Stimulated activated naive CD4-positive, alpha-beta T cell treated with Interleukin-2 at 50 U/mL for 16 hours (primary cell): ENCODE measurements around the gene DYNC2LI1.

Source experiments
- DNase-seq: peaks from one replicate; lab custom pipeline; 2025; lab: John Stamatoyannopoulos, UW

The DYNC2LI1 gene

DNA sequence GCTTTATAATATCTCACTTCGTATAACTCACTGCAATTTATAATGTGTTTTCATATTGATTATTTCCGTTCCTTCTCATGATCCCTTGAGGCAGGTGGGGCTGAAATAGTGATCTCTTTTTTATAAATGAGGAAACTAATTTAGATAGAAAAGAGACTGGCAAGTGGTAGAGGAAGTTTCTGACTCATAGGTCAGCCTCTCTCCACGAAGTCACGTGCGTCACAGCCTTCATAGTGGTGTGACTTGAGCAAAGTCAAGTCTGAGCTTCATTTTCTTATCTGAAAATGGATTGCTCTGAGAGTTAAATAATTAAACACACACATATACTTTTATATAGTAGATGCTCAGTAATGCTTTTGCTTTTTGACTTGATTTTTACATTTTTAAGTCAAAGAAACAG lies 44.9 kb downstream of the DYNC2LI1 start:
- DNase-seq: no peak

DNA sequence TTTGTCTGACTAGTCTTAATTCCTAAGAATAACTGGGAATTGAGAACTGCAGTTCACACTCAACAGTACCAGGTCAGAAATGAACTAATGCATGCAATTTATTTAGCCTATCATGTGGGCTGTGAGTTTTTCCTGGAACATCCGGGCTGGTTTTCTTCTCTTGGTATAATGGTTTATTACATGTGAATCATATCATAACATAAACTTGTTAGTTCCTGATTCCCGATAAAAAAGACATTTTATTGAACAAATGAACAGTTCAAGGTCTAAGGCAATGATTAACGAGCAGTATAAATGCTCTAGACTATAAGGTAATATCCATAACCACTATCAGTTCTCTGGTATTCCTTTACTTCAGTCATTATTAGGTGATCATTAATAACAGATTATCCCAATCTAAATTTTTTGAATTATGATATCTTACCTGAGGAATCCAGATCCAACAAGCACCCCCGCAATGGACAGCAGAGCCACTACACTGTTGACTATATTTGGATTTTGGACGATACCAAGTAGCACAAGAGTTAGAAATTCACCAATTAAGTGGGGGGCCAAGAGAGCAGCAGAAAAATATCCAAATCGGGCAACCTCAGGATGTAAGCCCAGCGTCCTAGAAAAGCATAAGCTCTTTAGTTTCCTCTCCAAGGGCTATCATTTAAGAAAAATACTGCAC lies 45.8 kb downstream of the DYNC2LI1 start:
- no peak for DNase-seq

DNA sequence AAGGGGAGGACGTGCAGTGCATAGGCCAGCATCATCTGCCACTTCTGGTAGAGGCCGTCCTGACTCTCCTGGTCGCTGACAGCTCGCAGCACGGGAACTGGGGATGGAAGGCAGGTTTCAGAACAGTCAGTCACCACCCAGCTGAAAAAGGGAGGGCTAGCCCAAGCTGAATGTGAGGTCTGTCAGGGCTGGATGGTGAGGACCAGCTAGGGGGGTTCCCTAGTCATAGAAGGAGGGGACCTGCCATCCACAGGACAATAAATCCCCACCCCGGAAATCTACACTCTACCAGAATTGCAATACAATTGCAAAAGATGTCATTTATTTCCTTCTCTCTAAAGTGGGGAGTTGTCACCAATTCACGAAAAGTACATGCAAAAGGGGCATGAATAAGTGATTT lies 49.0 kb downstream of the DYNC2LI1 start:
- DNase-seq: no peak

DNA sequence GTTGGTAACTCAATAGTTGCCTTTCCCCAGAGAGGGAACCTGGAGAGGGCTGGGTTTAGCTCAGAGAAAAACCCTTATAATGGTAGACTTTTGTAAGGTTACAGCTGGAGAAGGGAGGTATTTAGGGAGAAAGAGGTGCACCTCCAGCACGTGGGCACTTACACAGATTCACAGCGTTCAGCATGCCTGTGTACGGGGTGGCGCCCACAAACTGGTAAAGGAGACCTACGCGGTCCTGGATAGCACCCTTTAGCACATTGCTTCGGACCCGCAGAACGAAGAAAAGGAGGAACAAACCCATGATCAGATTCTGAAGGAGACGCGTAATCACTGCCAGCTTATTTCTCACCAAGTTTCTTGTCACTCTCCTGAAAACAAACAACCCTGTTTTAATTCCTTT lies 49.9 kb downstream of the DYNC2LI1 start:
- DNase-seq: no peak

DNA sequence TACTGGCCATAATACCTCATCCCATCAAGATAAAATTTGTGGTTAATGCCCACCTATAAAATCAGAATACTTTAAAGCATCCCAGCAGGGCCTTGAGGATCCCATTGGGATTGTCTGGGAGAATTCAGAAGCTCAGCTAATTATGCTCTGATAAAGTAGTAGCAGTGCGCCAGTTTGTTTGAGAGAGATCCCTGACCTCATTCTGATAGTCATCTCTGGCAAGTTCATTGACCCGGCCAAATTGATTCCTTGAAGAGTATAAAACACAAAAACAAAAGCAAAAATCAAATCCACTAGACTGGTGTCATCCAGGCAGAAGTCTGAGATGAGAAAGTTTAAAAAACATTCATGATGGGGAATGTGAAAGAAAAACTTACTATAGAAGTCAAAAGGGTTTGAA lies 50.7 kb downstream of the DYNC2LI1 start:
- no peak for DNase-seq

DNA sequence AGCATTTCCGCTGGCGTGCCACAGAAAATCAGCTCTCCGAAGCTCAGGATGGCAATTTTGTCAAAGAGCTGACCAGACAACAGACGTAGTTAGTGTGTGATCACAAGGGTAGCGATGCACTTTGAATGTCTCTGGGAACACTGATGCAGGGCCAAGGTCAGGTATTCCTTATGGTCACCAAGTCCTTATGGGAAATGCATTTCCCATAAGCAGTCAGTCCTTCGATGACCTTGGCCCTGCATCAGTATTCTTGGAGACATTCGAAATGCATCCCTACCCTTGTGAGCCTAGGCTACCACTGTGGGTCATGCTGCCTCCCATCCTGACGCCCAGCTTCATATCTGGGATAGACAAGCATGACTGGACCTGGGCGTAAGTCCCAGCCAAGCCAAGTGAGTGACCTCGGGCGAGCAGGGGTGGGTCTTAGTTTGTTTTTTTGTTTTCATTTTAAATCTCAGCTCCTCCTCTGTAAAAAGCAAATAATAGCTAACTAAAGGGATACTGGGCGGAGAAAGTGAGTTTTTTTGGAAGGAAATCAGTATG lies 51.2 kb downstream of the DYNC2LI1 start:
- DNase-seq: no peak

DNA sequence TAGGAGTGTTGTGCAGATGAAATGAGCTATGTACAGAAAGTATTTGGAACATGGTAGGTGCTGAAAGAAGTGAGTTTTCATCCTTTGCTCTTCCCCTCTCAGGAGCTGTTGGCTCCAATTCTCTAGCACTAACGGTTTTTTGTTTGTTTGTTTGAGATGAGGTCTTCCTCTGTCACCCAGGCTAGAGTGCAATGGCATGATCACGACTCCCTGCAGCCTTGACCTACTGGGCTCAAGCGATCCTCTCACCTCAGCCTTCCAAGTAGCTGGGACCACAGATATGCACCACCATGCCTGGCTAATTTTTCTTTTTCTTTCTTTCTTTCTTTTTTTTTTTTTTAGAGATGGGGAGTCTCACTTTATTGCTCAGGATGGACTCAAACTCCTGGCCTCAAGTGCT lies 52.0 kb downstream of the DYNC2LI1 start:
- DNase-seq: no peak

DNA sequence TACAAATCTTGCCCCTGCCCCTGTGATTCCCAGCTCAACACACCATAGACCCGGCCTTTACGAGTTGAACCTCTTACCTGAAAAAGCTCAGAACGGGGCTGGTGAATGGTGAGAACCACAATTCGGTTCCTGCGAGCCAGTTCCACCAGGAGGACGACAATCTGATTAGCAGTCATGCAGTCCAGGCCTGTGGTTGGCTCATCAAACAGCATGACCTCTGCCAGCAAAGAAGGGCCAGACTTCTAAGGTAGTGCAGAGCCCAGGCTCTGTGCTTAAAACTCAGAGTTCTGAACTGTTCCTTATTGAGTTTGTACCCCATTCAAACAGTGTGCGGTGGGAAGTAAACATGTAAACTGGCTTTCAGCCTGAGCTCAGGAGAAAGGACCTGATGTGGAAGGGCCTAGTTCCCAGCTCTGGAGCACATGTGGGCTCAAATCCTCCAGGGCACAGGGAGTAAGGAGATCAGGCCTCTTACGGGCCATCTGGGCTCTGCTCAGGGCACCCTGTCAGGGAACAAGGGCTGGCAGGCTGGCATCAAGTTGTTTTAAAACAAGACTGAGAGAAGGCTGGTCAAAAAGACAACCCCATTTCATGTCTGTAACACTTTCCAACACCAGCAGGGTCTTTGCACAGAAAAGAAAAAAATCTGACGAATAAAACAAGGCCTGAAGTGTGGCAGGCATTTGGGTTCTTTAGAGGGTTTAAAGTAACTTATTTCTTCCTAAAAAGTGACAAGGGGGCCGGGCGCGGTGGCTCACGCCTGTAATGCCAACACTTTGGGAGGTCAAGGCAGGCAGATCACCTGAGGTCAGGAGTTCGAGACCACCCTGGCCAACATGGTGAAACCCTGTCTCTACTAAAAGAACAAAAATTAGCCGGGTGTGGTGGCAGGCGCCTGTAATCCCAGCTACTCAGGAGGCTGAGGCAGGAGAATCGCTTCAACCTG lies 52.7 kb downstream of the DYNC2LI1 start:
- no peak for DNase-seq

DNA sequence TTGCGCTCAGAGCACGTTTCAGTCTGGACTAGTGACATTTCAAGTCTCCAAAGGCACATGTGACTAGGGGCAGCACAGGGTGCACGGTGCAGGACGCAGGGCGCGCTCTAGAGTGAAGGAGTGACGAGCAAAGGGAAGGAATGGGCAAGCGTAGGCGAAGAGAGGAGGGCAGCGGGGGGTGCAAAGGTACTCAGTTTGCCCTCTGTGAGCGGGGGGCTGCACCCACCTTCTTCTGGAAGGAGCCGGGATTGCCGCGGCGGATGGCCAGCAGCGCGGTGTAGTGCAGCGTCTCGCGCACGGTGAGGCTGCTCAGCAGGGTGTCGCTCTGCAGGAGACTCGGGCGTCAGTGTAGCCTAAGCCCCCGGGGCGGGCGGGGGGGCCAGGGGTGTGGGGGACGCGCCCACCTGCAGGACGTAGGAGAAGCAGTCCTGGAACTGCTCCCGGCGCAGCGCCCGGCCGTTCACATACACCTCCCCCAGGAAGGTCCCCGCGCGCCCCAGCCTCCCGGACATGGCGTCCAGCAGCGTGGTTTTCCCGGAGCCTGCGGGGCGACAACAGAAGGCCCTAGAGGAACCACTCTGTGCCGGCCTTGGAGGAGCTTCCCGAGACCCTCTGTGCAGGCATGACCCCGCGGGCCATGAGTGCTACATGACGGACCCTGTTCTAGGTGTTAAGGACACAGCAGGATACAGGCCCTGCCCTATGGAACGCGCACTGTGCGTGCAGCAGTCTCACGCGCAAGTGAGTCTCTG lies 57.9 kb downstream of the DYNC2LI1 start:
- no peak for DNase-seq

DNA sequence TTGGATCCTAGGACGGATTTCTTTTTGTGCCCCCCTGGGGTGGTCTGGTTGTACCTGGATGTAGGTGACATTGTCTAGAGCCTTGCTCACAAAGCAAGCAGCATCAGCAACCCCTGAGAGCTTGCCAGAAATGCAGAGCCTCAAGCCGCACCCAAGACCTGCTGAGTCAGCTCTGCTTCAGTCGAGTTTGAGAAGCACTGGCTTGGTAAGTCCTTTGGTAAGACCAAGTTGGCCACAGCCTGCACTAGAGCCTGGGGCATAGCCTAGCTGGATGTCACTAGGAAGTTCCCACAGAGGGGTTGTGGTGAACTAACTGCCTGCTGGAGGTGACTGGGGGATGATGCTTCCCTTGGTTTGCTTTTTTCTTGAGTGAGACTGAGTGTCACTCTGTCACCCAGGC lies 58.6 kb downstream of the DYNC2LI1 start:
- DNase-seq: no peak

DNA sequence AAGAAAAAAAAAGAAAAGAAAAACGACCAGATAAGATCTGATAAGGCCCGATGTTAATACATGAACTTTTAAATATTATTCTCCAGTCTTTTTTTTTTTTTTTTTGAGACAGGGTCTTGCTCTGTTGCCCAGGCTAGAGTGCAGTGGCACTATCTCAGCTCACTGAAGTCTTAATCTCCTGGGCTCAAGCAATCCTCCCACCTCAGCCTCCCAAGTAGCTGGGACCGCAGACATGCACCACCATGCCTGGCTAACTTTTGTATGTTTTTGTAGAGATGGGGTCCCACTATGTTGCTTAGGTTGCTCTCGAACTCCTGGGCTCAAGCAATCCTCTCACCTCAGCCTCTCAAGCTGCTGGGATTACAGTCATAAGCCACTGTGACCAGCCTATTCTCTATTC lies 63.2 kb downstream of the DYNC2LI1 start:
- no peak for DNase-seq

DNA sequence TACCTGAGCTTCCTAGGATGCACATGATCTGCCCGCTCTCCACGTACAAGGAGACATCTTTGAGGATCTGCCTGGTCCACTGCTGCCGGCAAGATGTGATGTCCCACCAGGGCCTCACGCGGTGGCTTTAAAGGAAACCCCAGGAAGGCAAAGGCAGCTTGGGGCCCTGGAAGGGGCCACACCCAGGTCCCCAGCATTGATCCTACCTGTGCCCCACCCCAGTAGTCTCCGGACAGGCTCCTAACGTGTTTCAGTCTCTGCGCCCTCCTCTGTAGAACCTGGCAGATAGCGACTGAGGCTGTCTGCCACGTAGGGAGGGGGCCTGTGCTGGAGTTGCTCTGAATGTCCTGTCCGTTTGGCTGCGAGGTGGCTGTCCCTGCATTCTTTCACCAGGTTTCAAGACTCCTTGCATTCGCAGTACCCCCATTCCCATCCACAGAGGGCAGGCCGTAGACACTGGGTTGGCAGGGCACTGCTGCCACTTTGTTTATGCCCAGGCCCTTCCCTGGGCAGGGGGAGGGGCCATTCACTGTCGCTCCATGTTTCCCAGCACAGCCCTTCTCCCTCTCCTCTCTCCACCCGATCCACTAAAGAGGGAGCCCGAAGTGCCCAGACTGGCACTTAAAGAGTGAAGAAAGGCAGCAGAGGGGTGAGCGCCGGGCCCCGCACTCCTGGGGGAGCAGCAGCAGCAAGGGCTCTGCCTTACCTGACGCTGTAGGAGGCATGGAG lies 64.2 kb downstream of the DYNC2LI1 start:
- DNase-seq: no peak

DNA sequence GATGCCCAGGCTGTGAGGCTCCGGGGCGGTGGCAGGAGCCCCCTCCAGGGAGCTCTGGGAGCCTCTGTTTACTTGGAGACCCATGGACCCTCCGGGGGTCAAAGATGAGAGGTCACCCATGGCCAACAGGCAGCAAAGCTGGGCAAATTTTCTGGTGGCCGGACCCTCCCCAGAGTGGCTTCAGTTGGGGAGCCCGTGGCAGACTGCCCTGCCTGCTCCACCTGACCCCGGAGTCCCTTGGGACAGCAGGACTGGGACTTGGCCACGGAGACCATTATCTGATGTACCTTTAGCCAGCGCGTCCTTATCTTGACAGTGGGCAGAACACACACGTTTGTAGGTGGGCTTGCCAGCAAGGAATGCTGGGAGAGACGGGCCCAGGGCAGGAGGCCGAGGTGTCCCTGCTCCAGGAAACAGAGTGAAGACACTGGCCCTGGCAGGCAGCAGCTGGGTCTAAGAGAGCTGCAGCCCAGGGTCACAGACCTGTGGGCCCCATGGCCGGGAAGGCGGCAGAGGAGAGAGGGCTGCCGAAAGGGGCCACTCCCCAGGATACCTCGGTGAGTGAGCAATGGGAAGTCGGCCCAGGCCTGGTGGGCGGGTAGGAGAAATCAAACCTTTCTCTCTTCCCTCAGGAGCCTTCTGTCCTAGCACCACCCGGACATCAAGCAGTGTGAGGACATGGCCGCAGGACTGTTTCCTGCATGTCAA lies 64.9 kb downstream of the DYNC2LI1 start, which contains the start of the genes ABCG5 and ABCG8:
TSS of gene ABCG5 (minus strand) at position 280 of the 708 bp plus-strand sequence. CDS start at position 120, 160 bp downstream.
TSS of gene ABCG8 (plus strand) at position 412 of the 708 bp plus-strand sequence. CDS start at position 495, 83 bp downstream.
- DNase-seq: no peak

DNA sequence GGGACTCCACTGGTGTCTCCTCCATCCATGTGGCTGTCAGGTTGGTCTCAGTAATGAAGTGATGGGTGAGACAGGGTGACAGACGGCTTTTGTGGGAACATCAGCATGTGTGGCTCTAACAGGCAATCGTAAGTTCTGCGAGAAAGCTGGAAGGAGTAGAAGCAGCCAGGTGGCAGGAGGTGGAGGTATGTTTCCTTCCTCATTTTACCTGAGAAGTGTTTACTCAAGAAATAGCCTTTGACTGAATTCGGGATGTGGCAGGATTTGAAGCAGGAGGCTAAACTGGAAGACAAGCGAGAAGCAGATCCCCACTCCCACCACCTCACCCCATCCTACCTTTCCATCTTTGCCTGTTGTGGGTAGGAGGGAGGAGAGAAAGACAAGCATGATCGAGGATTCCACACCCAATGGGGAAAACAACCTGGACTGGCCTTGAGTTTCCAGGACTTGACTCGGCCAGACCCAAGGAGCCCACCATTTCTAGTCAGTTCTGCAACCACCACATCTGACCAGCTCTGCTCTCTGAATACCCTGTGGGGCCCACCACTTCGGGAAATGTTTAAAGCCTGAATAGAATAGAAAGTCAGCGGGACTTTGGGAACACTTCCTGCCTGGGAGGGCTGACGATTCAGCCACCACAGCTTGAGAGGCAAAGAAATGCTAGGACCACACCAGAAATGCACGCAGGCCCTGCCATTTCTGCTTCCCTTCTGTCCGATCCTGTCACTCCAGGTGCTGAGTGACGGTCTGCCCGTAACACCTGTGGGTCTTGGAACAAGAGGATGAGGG lies 66.1 kb downstream of the DYNC2LI1 start:
- no peak for DNase-seq

DNA sequence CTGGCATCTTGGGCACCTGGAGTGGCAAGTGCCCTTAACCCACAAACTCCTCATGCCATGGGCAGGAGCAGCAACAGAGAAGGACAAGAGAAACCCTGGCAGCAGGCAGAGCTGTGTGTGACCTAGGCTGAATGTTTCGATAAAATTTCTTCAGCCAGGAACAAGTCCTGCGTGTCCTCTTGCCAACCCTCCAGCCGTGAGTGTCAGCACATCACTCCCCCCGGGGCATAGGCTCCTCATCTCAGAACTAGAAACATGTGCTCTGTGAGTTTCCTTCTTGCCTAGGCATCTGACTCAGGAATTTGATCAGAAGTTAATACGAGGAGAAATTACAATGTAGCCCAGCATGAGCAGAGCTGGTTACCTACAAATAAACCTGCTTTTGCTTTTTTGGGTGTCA lies 67.1 kb downstream of the DYNC2LI1 start:
- DNase-seq: no peak

DNA sequence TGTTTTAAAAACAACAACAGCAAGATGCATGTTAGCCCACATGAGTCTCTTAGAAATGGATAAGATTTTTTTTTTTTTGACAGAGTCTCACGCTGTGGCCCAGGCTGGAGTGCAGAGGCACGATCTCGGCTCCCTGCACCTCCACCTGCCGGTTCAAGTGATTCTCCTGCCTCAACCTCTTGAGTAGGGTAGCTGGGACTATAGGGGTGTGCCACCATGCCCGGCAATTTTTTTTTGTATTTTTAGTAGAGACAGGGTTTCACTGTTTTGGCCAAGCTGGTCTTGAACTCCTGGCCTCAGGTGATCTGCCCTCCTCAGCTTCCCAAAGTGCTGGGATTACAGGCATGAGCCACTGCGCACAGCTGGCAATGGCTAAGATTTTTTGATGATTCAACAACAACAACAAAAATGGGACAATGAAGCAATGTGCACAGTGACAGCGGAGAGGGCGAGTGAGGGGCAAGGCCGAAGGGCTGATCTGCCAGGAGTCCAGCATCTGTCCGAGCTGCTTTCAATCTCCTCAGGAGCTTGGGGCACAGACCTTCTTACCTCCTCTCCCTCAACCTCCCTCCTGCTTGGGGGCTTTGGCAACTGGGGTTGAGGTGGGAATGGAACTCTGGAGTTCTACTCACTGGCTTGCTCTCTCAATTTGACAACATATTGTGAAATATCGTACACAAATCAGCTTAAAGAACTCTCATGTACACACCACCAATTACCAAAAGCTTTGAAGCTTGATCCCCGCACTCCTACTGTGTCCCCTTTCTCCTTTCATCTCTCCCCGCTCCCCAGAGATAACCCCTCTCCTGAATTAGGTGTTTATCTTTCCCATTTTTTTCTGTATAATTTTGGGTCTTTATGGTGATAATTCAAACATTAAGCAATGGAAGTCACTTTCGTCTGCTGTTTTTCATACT lies 68.4 kb downstream of the DYNC2LI1 start:
- DNase-seq: no peak

DNA sequence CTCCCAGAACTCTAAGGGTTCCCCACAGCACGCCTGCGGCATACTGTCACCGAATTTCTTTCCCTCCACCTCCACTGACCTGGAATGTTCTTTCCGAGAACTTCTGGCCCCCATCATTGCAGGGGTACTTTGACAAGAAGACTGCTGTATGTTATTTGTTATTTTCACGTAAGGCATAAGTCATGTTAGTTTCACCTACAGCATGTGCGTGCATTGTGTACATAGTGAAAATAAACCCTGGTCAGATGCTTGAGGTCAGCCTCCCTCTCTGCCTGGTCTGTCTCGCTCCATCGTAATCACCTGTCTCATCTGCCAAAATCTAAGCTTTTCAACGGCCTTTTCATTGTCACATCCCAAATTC lies 69.0 kb downstream of the DYNC2LI1 start:
- DNase-seq: no peak

DNA sequence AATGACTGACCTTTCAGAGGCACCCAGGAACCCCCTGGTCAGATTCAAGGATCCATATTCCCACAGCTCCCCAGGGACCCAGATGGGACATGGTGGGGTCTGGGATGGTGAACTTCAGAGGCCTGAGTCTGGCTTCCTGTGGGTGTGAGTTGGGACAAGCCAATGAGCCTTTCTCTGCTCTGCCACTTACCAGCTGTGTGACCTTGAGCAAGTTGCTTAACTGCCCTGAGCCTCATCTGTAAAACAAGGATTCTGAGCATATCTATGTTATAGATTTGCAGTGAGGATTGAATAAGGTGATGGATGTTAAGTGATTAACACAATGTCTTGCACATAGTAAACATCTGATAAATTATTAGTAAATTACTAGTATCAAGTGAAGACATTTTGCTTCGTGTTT lies 71.3 kb downstream of the DYNC2LI1 start:
- DNase-seq: no peak
